Activated CD4-positive, alpha-beta T cell treated with anti-CD3 and anti-CD28 coated beads for 48 hours (primary cell): ENCODE measurements around the gene PGLYRP3.

Experiments
- DNase-seq: peaks from one replicate; pipeline ENCODE4 v3.0.0-alpha.2; 2020

Gene PGLYRP3

DNA sequence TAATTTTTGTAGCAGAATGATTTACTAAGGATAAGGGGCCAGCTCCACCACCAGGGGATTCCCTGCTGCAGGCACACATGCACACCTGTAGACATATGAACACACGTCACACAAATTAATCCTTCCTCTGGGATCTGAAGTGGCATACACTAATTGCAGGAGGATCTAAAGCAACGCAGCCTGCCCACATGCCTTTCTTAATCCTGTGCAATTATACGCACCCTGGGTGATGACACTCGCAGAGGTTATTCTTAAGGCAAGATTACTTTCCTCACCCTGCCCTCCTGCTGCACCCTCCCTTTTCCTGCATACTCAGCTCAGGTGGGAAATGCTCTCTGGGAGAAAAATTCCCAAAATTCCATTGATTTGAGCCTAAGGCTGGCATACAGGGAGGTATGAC, 60.8 kb downstream of the PGLYRP3 start:
- DNase-seq, result no peak

DNA sequence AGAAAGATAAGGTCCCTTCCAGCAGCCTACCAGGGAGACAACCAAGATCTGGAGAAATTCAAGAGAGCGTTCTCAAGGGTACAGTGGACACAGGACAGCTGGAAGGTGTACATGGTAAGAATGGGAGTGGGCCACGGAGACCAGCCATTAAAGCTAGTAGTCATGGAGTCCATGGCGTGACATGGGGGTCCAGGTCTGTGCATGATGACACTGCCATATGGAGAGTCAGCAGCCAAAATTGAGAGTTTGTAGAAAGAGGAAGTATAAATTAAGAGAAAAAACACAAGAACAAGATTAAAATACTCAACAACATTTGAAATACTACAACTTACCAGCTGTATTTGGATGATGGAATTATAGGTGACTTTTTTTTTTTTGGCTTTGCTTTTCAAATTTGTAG, 61.2 kb downstream of the PGLYRP3 start:
- no peak for DNase-seq

DNA sequence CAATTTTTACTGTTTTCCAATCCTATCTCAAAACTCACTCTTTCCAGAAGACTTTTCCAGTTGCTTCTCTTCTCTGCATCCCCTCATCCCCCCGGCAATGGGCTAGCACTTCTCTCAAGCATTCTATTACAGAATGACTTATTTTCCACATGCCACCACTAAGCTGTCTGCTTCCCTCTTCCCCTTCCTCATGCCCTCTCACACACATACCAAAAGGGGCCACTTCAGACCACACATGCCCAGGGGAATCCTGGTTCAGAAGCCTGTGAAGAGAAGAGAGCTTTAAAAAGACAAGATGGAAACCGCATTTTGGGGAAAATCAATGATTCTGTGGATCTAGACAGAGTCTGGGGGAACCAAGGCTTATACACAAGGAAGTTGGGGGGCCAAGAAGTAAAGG, 61.7 kb downstream of the PGLYRP3 start:
- no peak for DNase-seq

DNA sequence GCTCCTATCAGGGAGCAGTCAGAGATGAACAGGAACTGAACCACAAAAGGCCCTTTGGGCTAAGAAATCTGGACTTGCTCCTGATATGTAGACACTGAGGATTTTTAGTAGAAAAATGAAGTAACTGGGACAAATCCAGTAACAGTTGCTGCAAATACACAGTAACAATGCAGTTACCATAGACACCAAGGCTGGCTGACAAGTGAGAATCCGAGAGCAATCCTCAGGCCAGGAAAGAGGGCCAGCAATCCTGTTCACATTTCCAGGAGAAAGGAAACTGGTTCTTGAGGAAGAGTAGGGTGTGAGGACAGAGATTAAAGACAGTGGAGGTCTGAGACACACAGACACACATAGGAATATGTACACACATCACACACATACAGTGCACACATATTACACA, 62.6 kb downstream of the PGLYRP3 start:
- no peak for DNase-seq

DNA sequence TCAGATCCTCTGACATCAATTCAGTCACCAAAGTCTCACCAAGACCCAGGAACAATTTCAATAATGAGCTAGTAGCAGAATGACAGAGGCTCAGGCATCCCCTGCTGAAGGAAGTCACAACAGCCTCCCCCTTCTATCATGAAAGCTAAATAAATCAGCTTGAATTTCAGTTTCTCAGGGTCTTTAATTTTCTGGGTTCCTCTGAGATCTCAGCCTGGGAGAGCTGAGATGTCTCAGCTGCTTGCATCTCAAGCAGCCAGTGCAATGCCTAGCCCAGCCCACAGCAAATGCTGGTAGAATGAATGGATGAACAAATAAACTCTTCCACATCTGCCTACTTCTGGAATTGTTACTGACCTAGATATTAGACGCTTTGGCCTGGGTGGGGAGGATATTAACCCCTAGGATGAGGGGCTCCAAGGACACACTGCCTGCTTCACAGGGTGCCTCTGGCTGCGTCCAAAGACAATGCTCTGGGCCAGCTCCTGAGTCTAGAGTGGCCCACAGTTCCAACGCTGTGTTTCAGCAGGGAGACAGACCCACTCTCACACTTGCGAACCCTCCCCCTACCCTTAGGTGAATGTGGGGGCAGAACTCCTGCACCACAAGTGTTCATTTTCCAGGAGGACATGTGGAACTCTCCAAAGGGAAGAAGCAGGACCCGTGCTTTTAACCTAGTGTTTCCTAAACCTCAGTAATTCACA, 64.4 kb downstream of the PGLYRP3 start:
- DNase-seq, result no peak
